Naive B cell (primary cell): ENCODE measurements around the gene BRIP1. TPM values are rescaled to one million over a fixed set of nuclear protein-coding genes. Genes with fewer than 3 reads are reported as not detected.

Source experiments
- ATAC-seq, 2 donors: fragments of 150-1000 bp; cut with Tn5 transposase; 2 replicates each; pipeline ENCODE4 v1.10.0; 2021; ENCODE audit warnings: low read depth in 2 of 2, mild to moderate bottlenecking in 2 of 2, moderate library complexity in 2 of 2
- DNase-seq: peaks from one replicate; pipeline ENCODE4 v3.0.0; 2022
- H3K27ac Mint-ChIP-seq, 6 donors: one replicate each; pipeline ENCODE4 v1.8.0; 2020 to 2022; ENCODE audit warnings: mild to moderate bottlenecking in 6 of 6, mixed read lengths in 6 of 6, moderate library complexity in 5 of 6, inconsistent platforms in 2 of 6
- H3K27me3 Mint-ChIP-seq, 3 donors: one replicate each; pipeline ENCODE4 v1.8.0; 2021 to 2022; ENCODE audit warnings: mixed read lengths in 3 of 3, mild to moderate bottlenecking in 1 of 3
- H3K36me3 Mint-ChIP-seq, 2 donors: one replicate each; pipeline ENCODE4 v1.8.0; 2020 to 2022; ENCODE audit warnings: mixed read lengths in 2 of 2, inconsistent platforms in 1 of 2, mild to moderate bottlenecking in 1 of 2
- H3K4me1 Mint-ChIP-seq, 3 donors: one replicate each; pipeline ENCODE4 v1.8.0; 2020 to 2022; ENCODE audit warnings: mixed read lengths in 3 of 3, inconsistent platforms in 1 of 3, mild to moderate bottlenecking in 1 of 3, moderate library complexity in 1 of 3
- H3K4me3 Mint-ChIP-seq, 8 donors: one replicate each; pipeline ENCODE4 v1.8.0; 2020 to 2022; ENCODE audit warnings: mild to moderate bottlenecking in 8 of 8, mixed read lengths in 8 of 8, moderate library complexity in 8 of 8, inconsistent platforms in 2 of 8
- H3K9me3 Mint-ChIP-seq, 7 donors: one replicate each; pipeline ENCODE4 v1.8.0; 2020 to 2022; ENCODE audit warnings: mixed read lengths in 7 of 7, mild to moderate bottlenecking in 5 of 7, inconsistent platforms in 2 of 7, moderate library complexity in 1 of 7
- polyA plus RNA-seq, 6 donors: library from polyadenylated mRNA; unstranded; fragments of 300-500 nt; fragmentation: Illumina TruSeq; gene quantifications; one replicate each; pipeline ENCODE4 v1.2.3, GENCODE V29; 2021; ENCODE audit warnings: low read depth in 6 of 6

Gene BRIP1
- polyA plus RNA-seq, 6 donors from 2014 or later, result 0.29 to 1.1 (median 0.44) TPM; not detected in 1

DNA sequence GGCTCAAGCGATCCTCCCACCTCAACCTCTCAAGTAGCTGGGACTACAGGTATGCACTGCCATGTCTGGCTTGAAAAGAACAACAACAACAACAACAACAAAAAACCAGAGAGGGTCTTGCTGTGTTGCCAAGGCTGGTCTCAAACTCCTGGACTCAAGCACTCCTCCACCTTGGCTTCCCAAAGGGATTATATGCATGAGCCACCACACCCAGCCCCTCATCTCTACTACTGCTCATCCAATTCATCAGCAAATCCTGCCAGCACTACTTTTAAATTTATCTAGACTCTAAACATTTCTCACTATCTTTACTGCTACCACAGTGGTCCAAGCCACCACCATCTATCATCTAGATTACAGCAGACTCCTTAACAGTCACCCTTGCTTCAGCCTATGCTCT lies 109.6 kb downstream of the BRIP1 start:
- H3K27me3 Mint-ChIP-seq, result no peaks in the 10 kb centered on the region
- peaks cover 0 to 8% (median 3%) of the 10 kb centered on the region in 7 donors for H3K9me3 Mint-ChIP-seq
- ATAC-seq, result no peak
- peaks cover 0 to 7% of the 10 kb centered on the region in 2 donors for H3K36me3 Mint-ChIP-seq
- H3K4me3 Mint-ChIP-seq, result no peak overlapping the region
- no peak for DNase-seq
- H3K27ac Mint-ChIP-seq, result no peak overlapping the region
- H3K4me1 Mint-ChIP-seq, result peaks cover 0 to 5% (median 0%) of the 10 kb centered on the region in 3 donors

- ATAC-seq (no peak), DNase-seq (no peak)
- no peak overlapping the region for H3K4me3 Mint-ChIP-seq
- H3K27ac Mint-ChIP-seq, result no peak overlapping the region
- H3K27me3 Mint-ChIP-seq, result no peaks in the 10 kb centered on the region
- H3K4me1 Mint-ChIP-seq, result peaks cover 0 to 9% (median 1%) of the 10 kb centered on the region in 3 donors
- peaks cover 0 to 10% (median 7%) of the 10 kb centered on the region in 7 donors for H3K9me3 Mint-ChIP-seq
- peaks cover 0 to 5% of the 10 kb centered on the region in 2 donors for H3K36me3 Mint-ChIP-seq
These were observed 112.7 kb downstream of the BRIP1 start for GRCh38 chr17:61750656-61751055.

DNA sequence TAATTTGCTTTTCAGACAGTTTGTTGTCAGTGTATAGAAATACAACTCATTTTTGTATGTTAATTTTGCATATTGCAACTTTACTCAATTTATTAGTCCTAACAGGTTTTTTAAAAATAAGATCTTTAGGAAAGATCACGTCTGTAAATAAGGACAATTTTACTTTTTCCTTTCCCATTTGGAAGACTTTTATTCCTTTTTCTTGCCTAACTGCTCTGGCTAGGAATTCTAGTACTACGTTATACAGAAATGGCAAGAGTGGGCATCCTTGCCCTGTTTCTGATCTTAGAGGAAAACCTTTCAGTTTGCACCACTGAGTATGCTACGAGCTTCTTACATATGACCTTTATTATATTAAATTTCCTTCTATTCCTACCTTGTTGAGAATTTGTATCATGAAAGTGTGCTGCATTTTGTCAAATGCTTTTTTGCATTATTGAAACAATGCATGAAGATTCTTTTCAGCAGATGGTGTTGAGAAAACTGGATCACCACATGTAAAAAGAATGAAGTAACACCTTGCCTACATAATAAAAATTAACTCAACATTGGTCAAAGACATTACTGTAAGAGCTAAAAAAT lies 113.4 kb downstream of the BRIP1 start:
- Mint-ChIP-seq H3K27ac (no peak overlapping the region), H3K4me1 (peaks cover 0 to 9% (median 1%) of the 10 kb centered on the region in 3 donors), H3K27me3 (no peaks in the 10 kb centered on the region), H3K36me3 (peaks cover 0 to 5% of the 10 kb centered on the region in 2 donors), H3K9me3 (peaks cover 0 to 15% (median 9%) of the 10 kb centered on the region in 7 donors), H3K4me3 (no peak overlapping the region)
- DNase-seq (no peak), ATAC-seq (no peak)

GRCh38 chr17:61746248-61746985 lies 116.9 kb downstream of the BRIP1 start:
- ATAC-seq, result no peak
- no peak for DNase-seq
- peak overlapping the region in 1 of 6 donors; percentile 4 for H3K27ac Mint-ChIP-seq
- no peak overlapping the region for H3K4me3 Mint-ChIP-seq
- H3K4me1 Mint-ChIP-seq, result peaks cover 0 to 9% (median 1%) of the 10 kb centered on the region in 3 donors
- H3K27me3 Mint-ChIP-seq, result no peaks in the 10 kb centered on the region
- peaks cover 0 to 32% (median 12%) of the 10 kb centered on the region in 7 donors for H3K9me3 Mint-ChIP-seq
- H3K36me3 Mint-ChIP-seq, result peaks cover 2 to 16% of the 10 kb centered on the region in 2 donors

DNA sequence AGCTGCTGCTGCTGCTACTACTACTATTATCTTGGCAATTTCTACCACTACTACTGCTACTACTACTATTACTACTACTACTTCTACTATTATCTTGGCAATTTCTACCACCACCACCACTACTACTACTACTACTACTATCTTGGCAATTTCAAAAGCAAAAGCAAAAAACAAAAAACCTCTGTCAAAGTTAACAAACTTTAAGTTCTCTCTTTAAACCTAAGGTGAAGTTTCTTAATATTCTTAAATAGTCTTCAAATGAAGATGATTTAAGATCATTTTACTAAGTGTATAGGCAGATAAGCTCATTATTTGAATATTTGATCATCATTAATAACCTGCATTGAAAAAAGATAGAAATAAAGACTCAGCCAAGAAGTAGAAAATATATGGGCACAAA lies 118.5 kb downstream of the BRIP1 start:
- H3K4me1 Mint-ChIP-seq, result peaks cover 0 to 9% (median 1%) of the 10 kb centered on the region in 3 donors
- no peak overlapping the region for H3K27ac Mint-ChIP-seq
- ATAC-seq, result no peak
- H3K9me3 Mint-ChIP-seq, result peaks cover 5 to 38% (median 17%) of the 10 kb centered on the region in 7 donors
- no peak overlapping the region for H3K4me3 Mint-ChIP-seq
- no peak for DNase-seq
- H3K36me3 Mint-ChIP-seq, result peaks cover 9 to 21% of the 10 kb centered on the region in 2 donors
- H3K27me3 Mint-ChIP-seq, result no peaks in the 10 kb centered on the region

GRCh38 chr17:61744252-61744651 lies 119.1 kb downstream of the BRIP1 start:
- H3K27me3 Mint-ChIP-seq, result no peaks in the 10 kb centered on the region
- no peak for ATAC-seq
- H3K4me3 Mint-ChIP-seq, result no peak overlapping the region
- H3K36me3 Mint-ChIP-seq, result peaks cover 9 to 21% of the 10 kb centered on the region in 2 donors
- peaks cover 5 to 38% (median 17%) of the 10 kb centered on the region in 7 donors for H3K9me3 Mint-ChIP-seq
- no peak overlapping the region for H3K27ac Mint-ChIP-seq
- no peak for DNase-seq
- peaks cover 0 to 9% (median 1%) of the 10 kb centered on the region in 3 donors for H3K4me1 Mint-ChIP-seq

- H3K36me3 Mint-ChIP-seq, result peaks cover 9 to 21% of the 10 kb centered on the region in 2 donors
- H3K27ac Mint-ChIP-seq, result no peak overlapping the region
- peaks cover 5 to 38% (median 17%) of the 10 kb centered on the region in 7 donors for H3K9me3 Mint-ChIP-seq
- DNase-seq (no peak), ATAC-seq (no peak)
- peaks cover 0 to 9% (median 1%) of the 10 kb centered on the region in 3 donors for H3K4me1 Mint-ChIP-seq
- H3K27me3 Mint-ChIP-seq, result no peaks in the 10 kb centered on the region
- H3K4me3 Mint-ChIP-seq, result no peak overlapping the region
These were observed 119.6 kb downstream of the BRIP1 start for GRCh38 chr17:61743766-61744165.

DNA sequence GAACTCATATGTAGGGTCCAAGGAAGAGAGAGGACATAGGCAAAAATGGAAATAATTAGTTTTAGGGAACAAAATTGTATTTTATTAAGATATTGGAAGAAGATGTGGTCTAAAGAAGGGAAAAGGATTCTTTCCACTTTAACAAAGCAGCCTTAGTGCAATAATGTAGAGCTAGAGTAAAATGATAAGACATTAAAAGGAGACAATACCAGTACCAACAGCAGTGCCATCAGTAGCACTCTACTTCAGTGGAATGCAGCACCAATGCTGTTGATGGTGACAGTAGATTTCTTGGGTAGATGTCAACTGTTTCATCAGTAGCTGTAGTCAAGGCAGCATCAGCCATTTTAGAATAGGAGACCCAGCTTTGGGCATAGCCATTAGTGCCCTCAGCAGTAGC lies 124.3 kb downstream of the BRIP1 start:
- Mint-ChIP-seq H3K4me1 (no peaks in the 10 kb centered on the region), H3K27ac (no peak overlapping the region), H3K27me3 (no peaks in the 10 kb centered on the region), H3K4me3 (no peak overlapping the region), H3K9me3 (peaks cover 5 to 39% (median 20%) of the 10 kb centered on the region in 7 donors), H3K36me3 (peaks cover 9 to 14% of the 10 kb centered on the region in 2 donors)
- no peak for DNase-seq
- no peak for ATAC-seq

DNA sequence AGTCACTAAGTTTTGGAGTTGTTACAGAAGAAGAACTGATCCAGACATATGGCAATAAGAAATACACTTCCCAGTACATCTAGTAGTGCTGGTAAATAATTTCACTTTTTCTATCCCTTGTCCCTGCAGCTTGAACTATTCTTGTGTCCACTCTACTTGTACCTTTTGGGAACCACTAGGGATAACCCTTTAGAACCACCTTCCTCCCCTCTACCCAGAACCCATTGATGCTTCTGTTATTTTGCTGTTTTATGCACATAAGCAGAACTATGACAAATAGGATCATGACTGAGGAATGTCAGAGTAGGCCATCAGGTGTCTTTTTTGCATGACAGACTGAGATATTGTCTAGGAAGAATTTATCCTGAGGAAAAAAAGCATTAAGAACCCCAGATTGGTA lies 125.1 kb downstream of the BRIP1 start:
- DNase-seq (no peak), ATAC-seq (no peak)
- Mint-ChIP-seq H3K4me3 (no peak overlapping the region), H3K27ac (no peak overlapping the region), H3K4me1 (no peaks in the 10 kb centered on the region), H3K36me3 (peaks cover 9 to 14% of the 10 kb centered on the region in 2 donors), H3K27me3 (no peaks in the 10 kb centered on the region), H3K9me3 (peaks cover 5 to 39% (median 20%) of the 10 kb centered on the region in 7 donors)

DNA sequence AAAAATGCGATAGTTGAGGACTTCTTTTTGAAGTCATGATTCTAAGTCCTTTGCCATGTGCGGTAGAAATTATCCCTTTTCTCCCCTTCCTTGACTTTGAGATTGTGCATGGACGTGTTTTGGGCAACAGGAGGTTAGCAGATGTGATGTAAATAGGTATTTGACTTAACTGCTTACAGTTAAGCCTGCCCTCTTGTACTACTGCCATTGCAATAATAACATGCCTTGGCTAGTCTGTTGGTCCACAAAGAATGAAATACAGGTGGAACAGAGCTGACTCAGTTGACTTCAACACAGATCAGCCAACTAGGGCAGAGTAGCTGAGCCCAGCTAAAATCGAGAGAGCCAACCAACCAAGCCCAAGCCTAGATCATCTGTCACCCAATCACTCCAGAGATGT lies 125.5 kb downstream of the BRIP1 start:
- no peaks in the 10 kb centered on the region for H3K27me3 Mint-ChIP-seq
- peaks cover 9 to 14% of the 10 kb centered on the region in 2 donors for H3K36me3 Mint-ChIP-seq
- peak overlapping the region in 2 of 8 donors; percentile 27 to 61 for H3K4me3 Mint-ChIP-seq
- DNase-seq, result no peak
- no peak overlapping the region for H3K27ac Mint-ChIP-seq
- H3K9me3 Mint-ChIP-seq, result peaks cover 5 to 39% (median 20%) of the 10 kb centered on the region in 7 donors
- no peak for ATAC-seq
- no peaks in the 10 kb centered on the region for H3K4me1 Mint-ChIP-seq

- DNase-seq, result no peak
- H3K4me3 Mint-ChIP-seq, result no peak overlapping the region
- H3K4me1 Mint-ChIP-seq, result no peaks in the 10 kb centered on the region
- no peak overlapping the region for H3K27ac Mint-ChIP-seq
- peaks cover 8 to 9% of the 10 kb centered on the region in 2 donors for H3K36me3 Mint-ChIP-seq
- H3K9me3 Mint-ChIP-seq, result peaks cover 5 to 27% (median 17%) of the 10 kb centered on the region in 7 donors
- ATAC-seq, result no peak
- H3K27me3 Mint-ChIP-seq, result no peaks in the 10 kb centered on the region
These were observed 126.9 kb downstream of the BRIP1 start for GRCh38 chr17:61736438-61736837.

DNA sequence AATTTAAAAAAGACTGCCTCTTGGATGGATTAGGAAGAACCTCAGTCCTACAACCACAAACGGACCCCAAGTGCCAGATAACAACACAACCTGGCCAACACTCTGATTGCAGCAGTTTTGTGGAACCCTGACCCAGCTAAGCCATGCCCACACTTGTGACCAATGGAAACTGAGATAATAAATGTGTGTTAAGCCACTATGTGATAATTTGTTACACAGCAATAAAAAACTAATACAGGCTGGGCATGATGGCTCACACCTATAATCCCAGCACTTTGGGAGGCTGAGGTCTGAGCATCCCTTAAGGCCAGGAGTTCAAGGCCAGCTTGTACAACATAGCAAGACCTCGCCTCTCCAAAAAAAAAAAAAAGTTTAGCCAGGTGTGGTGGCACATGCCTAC lies 127.5 kb downstream of the BRIP1 start:
- ATAC-seq, result no peak
- no peak for DNase-seq
- H3K36me3 Mint-ChIP-seq, result peaks cover 1 to 4% of the 10 kb centered on the region in 2 donors
- H3K4me1 Mint-ChIP-seq, result no peaks in the 10 kb centered on the region
- peaks cover 0 to 21% (median 12%) of the 10 kb centered on the region in 7 donors for H3K9me3 Mint-ChIP-seq
- H3K4me3 Mint-ChIP-seq, result no peak overlapping the region
- H3K27me3 Mint-ChIP-seq, result no peaks in the 10 kb centered on the region
- H3K27ac Mint-ChIP-seq, result no peak overlapping the region

DNA sequence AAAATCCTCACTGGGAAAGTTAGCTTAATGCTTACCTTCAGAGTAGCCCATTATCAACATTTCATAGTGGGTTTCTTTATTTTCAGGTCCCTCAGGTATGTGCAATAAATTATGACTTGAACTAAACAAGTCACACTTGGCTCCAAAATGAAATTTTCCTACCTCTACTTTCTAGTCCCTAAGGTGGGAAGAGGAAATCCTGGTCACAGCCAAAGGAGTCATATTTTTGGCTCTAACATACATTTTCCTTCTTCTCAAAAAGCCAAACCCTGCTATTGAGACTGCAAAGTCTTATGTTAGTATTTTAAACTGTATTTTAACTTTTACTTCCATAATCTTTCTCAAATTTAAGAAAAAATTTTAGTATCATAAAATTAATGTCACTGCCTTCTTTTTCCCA lies 128.9 kb downstream of the BRIP1 start:
- ATAC-seq, result no peak
- peaks cover 0 to 4% of the 10 kb centered on the region in 2 donors for H3K36me3 Mint-ChIP-seq
- no peak for DNase-seq
- H3K9me3 Mint-ChIP-seq, result peaks cover 0 to 21% (median 12%) of the 10 kb centered on the region in 7 donors
- H3K4me1 Mint-ChIP-seq, result no peaks in the 10 kb centered on the region
- no peak overlapping the region for H3K27ac Mint-ChIP-seq
- no peak overlapping the region for H3K4me3 Mint-ChIP-seq
- no peaks in the 10 kb centered on the region for H3K27me3 Mint-ChIP-seq

- Mint-ChIP-seq H3K27ac (no peak overlapping the region), H3K36me3 (peaks cover 0 to 4% of the 10 kb centered on the region in 2 donors), H3K4me1 (no peaks in the 10 kb centered on the region), H3K4me3 (no peak overlapping the region), H3K27me3 (no peaks in the 10 kb centered on the region), H3K9me3 (peaks cover 0 to 21% (median 12%) of the 10 kb centered on the region in 7 donors)
- ATAC-seq (no peak), DNase-seq (no peak)
These were observed 129.3 kb downstream of the BRIP1 start for GRCh38 chr17:61734012-61734411.
